ENCODE measurements around the gene KRTAP5-10.
"Not testable (repeated sequence)": the region's sequence is repeated elsewhere in the genome, so short reads cannot be mapped to it uniquely, and the experiment has no call there.

Gene KRTAP5-10

DNA sequence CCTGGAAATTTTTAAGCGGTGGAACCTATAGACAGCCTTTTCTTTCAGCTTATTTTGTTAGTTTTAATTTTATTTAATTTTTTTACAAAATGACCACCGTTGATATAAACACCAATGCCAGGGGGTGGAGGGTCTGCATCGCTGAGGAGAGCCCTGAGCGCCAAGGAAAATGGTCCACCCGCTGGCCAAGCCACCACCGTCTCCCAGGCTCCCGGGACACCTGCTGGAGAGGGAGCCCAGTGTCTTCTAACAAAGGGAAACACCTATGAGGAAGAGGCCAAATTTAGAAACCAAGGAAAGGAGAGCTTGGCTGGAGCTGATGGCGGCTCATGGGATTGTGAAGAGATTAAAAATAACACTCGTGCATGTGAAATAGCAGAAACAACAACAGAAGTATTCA, 27.8 kb upstream of the KRTAP5-10 start:
- TF ChIP-seq, protein P1, sequence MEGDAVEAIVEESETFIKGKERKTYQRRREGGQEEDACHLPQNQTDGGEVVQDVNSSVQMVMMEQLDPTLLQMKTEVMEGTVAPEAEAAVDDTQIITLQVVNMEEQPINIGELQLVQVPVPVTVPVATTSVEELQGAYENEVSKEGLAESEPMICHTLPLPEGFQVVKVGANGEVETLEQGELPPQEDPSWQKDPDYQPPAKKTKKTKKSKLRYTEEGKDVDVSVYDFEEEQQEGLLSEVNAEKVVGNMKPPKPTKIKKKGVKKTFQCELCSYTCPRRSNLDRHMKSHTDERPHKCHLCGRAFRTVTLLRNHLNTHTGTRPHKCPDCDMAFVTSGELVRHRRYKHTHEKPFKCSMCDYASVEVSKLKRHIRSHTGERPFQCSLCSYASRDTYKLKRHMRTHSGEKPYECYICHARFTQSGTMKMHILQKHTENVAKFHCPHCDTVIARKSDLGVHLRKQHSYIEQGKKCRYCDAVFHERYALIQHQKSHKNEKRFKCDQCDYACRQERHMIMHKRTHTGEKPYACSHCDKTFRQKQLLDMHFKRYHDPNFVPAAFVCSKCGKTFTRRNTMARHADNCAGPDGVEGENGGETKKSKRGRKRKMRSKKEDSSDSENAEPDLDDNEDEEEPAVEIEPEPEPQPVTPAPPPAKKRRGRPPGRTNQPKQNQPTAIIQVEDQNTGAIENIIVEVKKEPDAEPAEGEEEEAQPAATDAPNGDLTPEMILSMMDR (IDR thresholded peaks at IDR 0.05; ENCODE audit: low read depth, low read length) = no peak
- TF ChIP-seq, protein P2, sequence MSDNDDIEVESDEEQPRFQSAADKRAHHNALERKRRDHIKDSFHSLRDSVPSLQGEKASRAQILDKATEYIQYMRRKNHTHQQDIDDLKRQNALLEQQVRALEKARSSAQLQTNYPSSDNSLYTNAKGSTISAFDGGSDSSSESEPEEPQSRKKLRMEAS (IDR thresholded peaks at IDR 0.05; ENCODE audit: low read depth, low read length) = no peak
- TF ChIP-seq POLR2A (IDR thresholded peaks at IDR 0.05; ENCODE audit: extremely low read depth, insufficient read length) (no peak), MYC (IDR thresholded peaks at IDR 0.05; ENCODE audit: low read depth, low read length) (no peak)
- H3K4me3 ChIP-seq (ENCODE audit: low read depth, low read length) = no peak overlapping the region
- no peak for DNase-seq (ENCODE audit: low read depth)

DNA sequence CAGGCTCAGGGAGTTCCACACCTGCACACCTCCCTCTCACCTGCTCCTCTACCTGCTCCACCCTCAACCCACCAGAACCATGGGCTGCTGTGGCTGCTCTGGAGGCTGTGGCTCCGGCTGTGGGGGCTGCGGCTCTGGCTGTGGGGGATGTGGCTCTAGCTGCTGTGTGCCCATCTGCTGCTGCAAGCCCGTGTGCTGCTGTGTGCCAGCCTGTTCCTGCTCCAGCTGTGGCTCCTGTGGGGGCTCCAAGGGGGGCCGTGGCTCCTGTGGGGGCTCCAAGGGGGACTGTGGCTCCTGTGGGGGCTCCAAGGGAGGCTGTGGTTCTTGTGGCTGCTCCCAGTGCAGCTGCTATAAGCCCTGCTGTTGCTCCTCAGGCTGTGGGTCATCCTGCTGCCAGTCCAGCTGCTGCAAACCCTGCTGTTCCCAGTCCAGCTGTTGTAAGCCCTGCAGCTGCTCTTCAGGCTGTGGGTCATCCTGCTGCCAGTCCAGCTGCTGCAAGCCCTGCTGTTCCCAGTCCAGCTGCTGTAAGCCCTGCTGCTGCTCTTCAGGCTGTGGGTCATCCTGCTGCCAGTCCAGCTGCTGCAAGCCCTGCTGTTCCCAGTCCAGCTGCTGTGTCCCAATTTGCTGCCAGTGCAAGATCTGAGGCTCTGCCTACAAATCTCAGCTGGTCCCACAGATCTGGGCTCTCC, 27.2 kb upstream of the KRTAP5-10 start, which contains the start of gene KRTAP5-8:
Gene KRTAP5-8 (plus strand): TSS at position 49 of the 689 bp plus-strand sequence. CDS start 31 bp downstream, at position 80.
- DNase-seq (ENCODE audit: low read depth) = peak; percentile 32

DNA sequence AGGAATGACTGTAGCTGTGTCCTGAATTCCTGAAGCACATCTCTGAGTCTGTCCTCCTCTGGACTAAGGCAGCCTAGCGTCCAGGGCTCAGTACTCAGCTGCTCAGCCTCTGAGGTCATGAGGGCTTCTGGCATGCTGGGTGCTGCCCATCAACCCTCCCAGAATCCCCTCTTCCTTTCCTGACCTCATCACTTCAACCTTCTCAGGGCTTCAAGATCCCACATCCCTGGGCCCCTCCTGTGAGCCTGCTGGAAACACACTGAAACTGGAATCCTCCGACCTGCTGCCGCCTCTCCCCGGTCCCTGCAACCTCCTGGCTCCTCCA, 26.7 kb upstream of the KRTAP5-10 start:
- no peak overlapping the region for H3K4me3 ChIP-seq (ENCODE audit: low read depth, low read length)
- TF ChIP-seq, protein P1 (IDR thresholded peaks at IDR 0.05; ENCODE audit: low read depth, low read length) = no peak
- TF ChIP-seq POLR2A (IDR thresholded peaks at IDR 0.05; ENCODE audit: extremely low read depth, insufficient read length) (no peak), MYC (IDR thresholded peaks at IDR 0.05; ENCODE audit: low read depth, low read length) (no peak)
- TF ChIP-seq, protein P2 (IDR thresholded peaks at IDR 0.05; ENCODE audit: low read depth, low read length) = no peak
- no peak for DNase-seq (ENCODE audit: low read depth)

More for the DNA sequence above, 27.2 kb upstream of the KRTAP5-10 start, which contains the start of gene KRTAP5-8:
- not testable (repeated sequence) for H3K4me3 ChIP-seq (ENCODE audit: low read depth, low read length)

DNA sequence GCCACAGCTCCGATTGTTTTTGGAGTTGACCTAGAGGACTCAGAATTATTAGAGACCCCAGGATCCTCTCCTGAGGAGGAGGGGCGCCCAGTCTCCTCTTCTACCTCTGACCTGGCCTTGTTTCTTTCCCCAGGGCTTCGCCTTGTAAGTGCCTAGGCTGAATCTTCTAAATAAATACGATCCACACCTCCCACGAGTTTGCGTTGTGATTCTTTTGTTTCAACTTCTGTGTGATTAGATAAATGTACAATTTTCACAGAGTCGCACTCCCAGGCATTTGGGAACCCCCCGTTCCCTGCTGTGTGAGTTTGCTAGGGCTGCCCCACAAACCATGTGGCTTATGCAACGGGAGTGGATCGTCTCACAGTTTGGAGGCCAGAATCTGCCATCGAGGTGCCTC, 26.3 kb upstream of the KRTAP5-10 start:
- TF ChIP-seq MYC (IDR thresholded peaks at IDR 0.05; ENCODE audit: low read depth, low read length) (no peak), POLR2A (IDR thresholded peaks at IDR 0.05; ENCODE audit: extremely low read depth, insufficient read length) (no peak)
- TF ChIP-seq, protein P1 (IDR thresholded peaks at IDR 0.05; ENCODE audit: low read depth, low read length) = no peak
- TF ChIP-seq, protein P2 (IDR thresholded peaks at IDR 0.05; ENCODE audit: low read depth, low read length) = no peak
- no peak overlapping the region for H3K4me3 ChIP-seq (ENCODE audit: low read depth, low read length)
- no peak for DNase-seq (ENCODE audit: low read depth)

DNA sequence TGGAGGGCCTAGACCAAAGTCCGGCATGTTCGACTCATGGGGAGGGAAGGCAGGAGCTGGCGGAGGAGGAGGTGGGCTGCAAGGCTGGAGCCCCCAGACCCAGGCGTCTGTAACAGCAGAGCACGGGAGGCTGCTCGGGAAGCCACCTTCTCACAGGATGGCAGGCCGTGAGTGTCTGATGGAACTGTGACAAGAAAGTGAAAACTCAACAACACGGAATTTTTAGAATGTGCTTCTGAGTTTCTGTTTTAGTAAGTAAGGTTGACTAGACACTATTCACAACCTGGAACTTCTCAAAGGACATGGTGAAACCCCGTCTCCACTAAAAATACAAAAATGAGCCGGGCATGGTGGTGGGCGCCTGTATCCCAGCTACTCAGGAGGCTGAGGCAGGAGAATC, 25.4 kb upstream of the KRTAP5-10 start:
- H3K4me3 ChIP-seq (ENCODE audit: low read depth, low read length); DNase-seq (ENCODE audit: low read depth): not testable (repeated sequence)

DNA sequence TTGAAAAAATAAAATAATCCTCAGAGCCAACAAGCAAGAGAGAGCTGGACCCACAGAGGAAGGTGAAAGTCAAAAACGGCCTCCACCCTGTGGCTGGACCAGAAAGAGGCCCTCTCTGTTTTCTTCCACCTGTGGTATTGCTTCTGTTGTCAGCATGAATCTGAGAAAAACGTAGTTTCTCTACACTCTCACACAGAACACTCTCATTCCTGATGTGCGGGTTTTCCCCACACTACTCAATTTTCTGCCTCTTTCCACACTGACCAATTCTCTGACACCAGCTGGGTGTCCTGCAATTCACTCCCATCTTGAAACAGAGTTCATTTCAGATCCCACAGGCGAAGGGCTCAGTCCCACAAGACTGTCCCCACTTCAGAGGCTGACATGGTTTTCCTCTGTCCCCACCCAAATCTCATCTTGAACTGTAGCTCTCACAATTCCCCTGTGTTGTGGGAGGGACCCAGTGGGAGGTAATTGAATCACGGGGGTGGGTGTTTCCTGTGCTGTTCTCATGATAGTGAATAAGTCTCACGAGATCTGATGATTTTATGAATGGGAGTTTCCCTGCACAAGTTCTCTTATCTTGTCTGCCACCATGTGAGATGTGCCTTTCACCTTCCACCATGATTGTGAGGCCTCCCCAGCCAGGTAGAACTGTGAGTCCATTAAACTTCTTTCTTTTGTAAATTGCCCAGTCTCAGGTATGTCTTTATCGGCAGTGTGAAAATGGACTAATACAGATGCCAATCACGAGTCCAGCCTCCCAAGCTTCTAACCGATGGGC, 24.6 kb upstream of the KRTAP5-10 start:
- not testable (repeated sequence) for DNase-seq (ENCODE audit: low read depth); H3K4me3 ChIP-seq (ENCODE audit: low read depth, low read length)

DNA sequence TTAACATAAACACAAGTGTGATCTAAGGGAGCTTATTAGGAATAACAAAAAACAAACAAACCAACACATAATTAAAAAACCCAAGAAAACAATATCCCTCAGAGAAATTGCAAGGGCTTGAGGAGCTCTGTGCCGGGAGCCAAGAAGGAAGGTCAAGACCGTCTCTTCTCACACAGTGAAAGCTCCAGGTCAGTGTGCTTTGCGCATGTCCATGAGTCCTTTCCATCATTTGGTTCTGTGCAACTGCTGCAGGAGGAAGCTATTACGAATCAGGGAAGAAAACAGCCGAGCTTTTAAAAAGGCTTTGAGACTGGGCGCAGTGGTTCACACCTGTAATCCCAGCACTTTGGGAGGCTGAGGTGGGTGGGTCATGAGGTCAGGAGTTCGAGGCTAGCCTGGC, 23.0 kb upstream of the KRTAP5-10 start:
- no peak for DNase-seq (ENCODE audit: low read depth)
- TF ChIP-seq, protein P2 (IDR thresholded peaks at IDR 0.05; ENCODE audit: low read depth, low read length) = no peak
- TF ChIP-seq POLR2A (IDR thresholded peaks at IDR 0.05; ENCODE audit: extremely low read depth, insufficient read length) = no peak
- TF ChIP-seq MYC (IDR thresholded peaks at IDR 0.05; ENCODE audit: low read depth, low read length) = no peak
- TF ChIP-seq, protein P1 (IDR thresholded peaks at IDR 0.05; ENCODE audit: low read depth, low read length) = no peak
- no peak overlapping the region for H3K4me3 ChIP-seq (ENCODE audit: low read depth, low read length)

All from NB4 (cell line).